DND-41 (cell line): ENCODE data around the gene NBEAL2.
"Not testable (repeated sequence)": the region's sequence is repeated elsewhere in the genome, so short reads cannot be mapped to it uniquely, and the experiment has no call there.

Source experiments
- ATAC-seq: fragments of 200-7000 bp; cut with Tn5 transposase; 3 replicates; pipeline ENCODE4 v1.9.1; 2021; ENCODE audit warnings: low read depth; ENCODE audit not compliant: insufficient read depth
- DNase-seq: peaks from one replicate; pipeline ENCODE4 v3.0.0-alpha.2; 2020
- H2AFZ ChIP-seq: 2 replicates; pipeline ENCODE4 v1.6.0; 2012; ENCODE audit warnings: low read depth, low read length
- H3K27ac ChIP-seq: 2 replicates; pipeline ENCODE4 v1.5.1; 2012; ENCODE audit warnings: low read length, inconsistent platforms
- H3K27me3 ChIP-seq: fragments of 200-600 bp; sonication (generic); 2 replicates; pipeline ENCODE4 v1.6.0; 2012; ENCODE audit warnings: low read length, mild to moderate bottlenecking, inconsistent platforms; ENCODE audit not compliant: insufficient read depth, poor library complexity
- H3K36me3 ChIP-seq: 2 replicates; pipeline ENCODE4 v1.5.1; 2012; ENCODE audit warnings: low read length, inconsistent platforms; ENCODE audit not compliant: insufficient read depth
- H3K4me1 ChIP-seq: 2 replicates; pipeline ENCODE4 v1.5.1; 2012; ENCODE audit warnings: mild to moderate bottlenecking, low read length; ENCODE audit not compliant: insufficient read depth
- H3K4me2 ChIP-seq: 2 replicates; pipeline ENCODE4 v1.6.0; 2012; ENCODE audit warnings: mild to moderate bottlenecking, moderate library complexity, low read length, inconsistent platforms; ENCODE audit not compliant: insufficient read depth
- H3K4me3 ChIP-seq, 2 experiments: fragments of 200-600 bp in 1 of 2; shearing (Covaris generic) in 1 of 2; 2 replicates each; pipeline ENCODE4 v1.5.1; 2012 to 2016; ENCODE audit warnings: inconsistent platforms in 2 of 2, low read length in 2 of 2, mild to moderate bottlenecking in 2 of 2, low read depth in 1 of 2, moderate library complexity in 1 of 2
- H3K79me2 ChIP-seq: 2 replicates; pipeline ENCODE4 v1.6.0; 2012; ENCODE audit warnings: low read length, inconsistent platforms; ENCODE audit not compliant: insufficient read depth
- H3K9ac ChIP-seq: 2 replicates; pipeline ENCODE4 v1.6.0; 2012; ENCODE audit warnings: low read depth, mild to moderate bottlenecking, inconsistent platforms, low read length, moderate library complexity
- H3K9me3 ChIP-seq: 2 replicates; pipeline ENCODE4 v1.5.1; 2012; ENCODE audit warnings: low read length, moderate library complexity, mild to moderate bottlenecking, inconsistent platforms; ENCODE audit not compliant: insufficient read depth, severe bottlenecking
- H4K20me1 ChIP-seq: 2 replicates; pipeline ENCODE4 v1.6.0; 2012; ENCODE audit warnings: low read length; ENCODE audit not compliant: insufficient read depth
- EZH2 ChIP-seq: IDR thresholded peaks from 3 replicates; pipeline ENCODE4 v1.6.1; 2012; ENCODE audit warnings: borderline replicate concordance, low read depth, mild to moderate bottlenecking, moderate library complexity, low read length, inconsistent platforms; ENCODE audit not compliant: severe bottlenecking
- TF ChIP-seq, protein P1 (sequence below): IDR thresholded peaks from 2 replicates; pipeline ENCODE4 v1.5.1; 2012; ENCODE audit warnings: borderline replicate concordance, low read length, moderate library complexity, mild to moderate bottlenecking; ENCODE audit not compliant: poor library complexity, severe bottlenecking; ENCODE audit errors: extremely low read depth

NBEAL2 gene

DNA sequence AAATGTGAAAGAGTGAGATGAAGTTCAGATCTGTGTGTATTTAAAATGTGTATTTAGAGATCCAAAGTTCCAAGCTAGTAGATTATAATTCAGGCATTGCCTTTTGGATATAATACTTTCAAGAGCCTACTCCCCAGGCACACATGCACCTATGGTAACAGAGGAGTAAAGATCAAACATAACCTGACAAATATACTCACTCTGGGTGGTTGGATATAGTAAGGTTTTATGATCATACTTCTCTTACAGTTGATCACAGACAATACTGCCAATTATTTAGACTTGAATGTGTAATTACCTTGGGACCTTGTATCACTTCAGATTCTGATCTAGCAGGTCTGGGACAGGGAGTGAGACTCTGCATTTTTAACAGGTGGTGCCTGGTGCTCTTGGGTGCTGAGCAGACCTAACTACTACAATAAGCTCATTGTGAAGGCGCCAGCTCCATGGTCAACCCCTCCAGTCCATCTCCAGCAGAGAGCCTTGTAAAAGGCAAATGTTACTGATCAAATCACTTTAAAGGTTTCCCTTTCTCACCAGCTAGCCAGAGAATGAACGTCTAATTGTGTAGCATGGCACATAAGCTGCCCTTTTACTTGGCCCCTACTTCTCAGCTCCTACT is 55.5 kb downstream of the NBEAL2 start:
- H3K36me3 ChIP-seq, result peaks cover 73% of the 10 kb centered on the region
- no peak overlapping the region for H3K4me2 ChIP-seq
- DNase-seq (no peak), ATAC-seq (no peak)
- peaks cover 5% of the 10 kb centered on the region; the same call in 1 of the 2 replicates for H4K20me1 ChIP-seq
- no peak overlapping the region; the same call in 1 of the 2 replicates for H3K27ac ChIP-seq
- no peak overlapping the region for H3K9ac ChIP-seq
- peaks cover 8% of the 10 kb centered on the region; the same call in 1 of the 2 replicates for H3K79me2 ChIP-seq
- H2AFZ ChIP-seq, result no peak overlapping the region
- no peak for TF ChIP-seq EZH2
- TF ChIP-seq, protein P1, sequence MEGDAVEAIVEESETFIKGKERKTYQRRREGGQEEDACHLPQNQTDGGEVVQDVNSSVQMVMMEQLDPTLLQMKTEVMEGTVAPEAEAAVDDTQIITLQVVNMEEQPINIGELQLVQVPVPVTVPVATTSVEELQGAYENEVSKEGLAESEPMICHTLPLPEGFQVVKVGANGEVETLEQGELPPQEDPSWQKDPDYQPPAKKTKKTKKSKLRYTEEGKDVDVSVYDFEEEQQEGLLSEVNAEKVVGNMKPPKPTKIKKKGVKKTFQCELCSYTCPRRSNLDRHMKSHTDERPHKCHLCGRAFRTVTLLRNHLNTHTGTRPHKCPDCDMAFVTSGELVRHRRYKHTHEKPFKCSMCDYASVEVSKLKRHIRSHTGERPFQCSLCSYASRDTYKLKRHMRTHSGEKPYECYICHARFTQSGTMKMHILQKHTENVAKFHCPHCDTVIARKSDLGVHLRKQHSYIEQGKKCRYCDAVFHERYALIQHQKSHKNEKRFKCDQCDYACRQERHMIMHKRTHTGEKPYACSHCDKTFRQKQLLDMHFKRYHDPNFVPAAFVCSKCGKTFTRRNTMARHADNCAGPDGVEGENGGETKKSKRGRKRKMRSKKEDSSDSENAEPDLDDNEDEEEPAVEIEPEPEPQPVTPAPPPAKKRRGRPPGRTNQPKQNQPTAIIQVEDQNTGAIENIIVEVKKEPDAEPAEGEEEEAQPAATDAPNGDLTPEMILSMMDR, result no peak
- no peaks in the 10 kb centered on the region for H3K27me3 ChIP-seq
- no peak overlapping the region for H3K4me3 ChIP-seq
- H3K9me3 ChIP-seq, result no peaks in the 10 kb centered on the region
- peaks cover 13% of the 10 kb centered on the region for H3K4me1 ChIP-seq

DNA sequence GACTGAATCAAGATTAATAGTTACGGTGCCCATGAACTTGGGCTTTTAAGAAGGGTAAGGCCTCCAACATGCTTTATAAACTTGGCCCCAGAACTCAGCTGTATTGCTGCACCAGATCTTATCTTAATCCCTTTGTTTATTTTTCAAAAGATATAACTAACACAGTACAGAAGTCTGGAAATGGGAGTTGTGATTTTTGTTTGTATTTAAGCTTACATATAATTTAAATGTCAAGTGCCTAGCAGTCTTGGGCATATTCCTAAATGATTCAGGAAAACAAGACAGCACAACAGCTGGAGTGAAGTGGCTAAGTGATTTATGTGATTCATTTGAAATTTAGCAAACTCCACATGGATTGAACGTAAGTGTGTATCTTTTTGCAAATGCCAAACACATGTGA is 56.2 kb downstream of the NBEAL2 start:
- DNase-seq (no peak), ATAC-seq (no peak)
- H2AFZ ChIP-seq, result no peak overlapping the region
- no peak for TF ChIP-seq EZH2
- TF ChIP-seq, protein P1, result no peak
- H3K27ac ChIP-seq, result peak overlapping the region; percentile 19; the same call in 1 of the 2 replicates
- no peaks in the 10 kb centered on the region for H3K27me3 ChIP-seq
- peaks cover 13% of the 10 kb centered on the region for H3K4me1 ChIP-seq
- no peak overlapping the region for H3K4me2 ChIP-seq
- no peaks in the 10 kb centered on the region for H3K9me3 ChIP-seq
- H3K9ac ChIP-seq, result no peak overlapping the region
- H3K79me2 ChIP-seq, result peaks cover 7% of the 10 kb centered on the region; the same call in 1 of the 2 replicates
- H3K4me3 ChIP-seq, result no peak overlapping the region
- peaks cover 5% of the 10 kb centered on the region; the same call in 1 of the 2 replicates for H4K20me1 ChIP-seq
- peaks cover 75% of the 10 kb centered on the region for H3K36me3 ChIP-seq

DNA sequence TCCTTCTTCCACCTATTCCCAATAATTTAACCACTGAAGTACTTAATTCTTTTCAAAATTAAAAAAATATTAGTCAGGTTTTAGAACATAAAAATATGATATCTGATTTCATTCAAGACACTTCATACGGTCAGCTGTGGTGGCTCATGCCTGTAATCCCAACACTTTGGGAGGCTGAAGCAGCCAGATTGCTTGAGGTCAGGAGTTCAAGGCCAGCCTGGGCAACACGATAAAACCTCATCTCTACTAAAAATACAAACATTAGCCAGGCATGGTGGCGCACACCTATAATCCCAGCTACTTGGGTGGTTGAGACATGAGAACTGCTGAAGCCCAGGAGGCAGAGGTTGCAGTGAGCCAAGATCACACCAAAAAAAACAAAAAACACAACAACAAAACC is 56.7 kb downstream of the NBEAL2 start:
- TF ChIP-seq EZH2, result no peak
- TF ChIP-seq, protein P1, result no peak
- H3K36me3 ChIP-seq, result peaks cover 75% of the 10 kb centered on the region
- peaks cover 5% of the 10 kb centered on the region; the same call in 1 of the 2 replicates for H4K20me1 ChIP-seq
- no peak overlapping the region for H3K27ac ChIP-seq
- H3K4me3 ChIP-seq, result no peak overlapping the region
- no peaks in the 10 kb centered on the region for H3K27me3 ChIP-seq
- H3K4me2 ChIP-seq, result no peak overlapping the region
- peaks cover 5% of the 10 kb centered on the region; the same call in 1 of the 2 replicates for H3K79me2 ChIP-seq
- DNase-seq (no peak), ATAC-seq (no peak)
- H3K9ac ChIP-seq, result no peak overlapping the region
- H3K4me1 ChIP-seq, result peaks cover 13% of the 10 kb centered on the region
- H2AFZ ChIP-seq, result no peak overlapping the region
- no peaks in the 10 kb centered on the region for H3K9me3 ChIP-seq

DNA sequence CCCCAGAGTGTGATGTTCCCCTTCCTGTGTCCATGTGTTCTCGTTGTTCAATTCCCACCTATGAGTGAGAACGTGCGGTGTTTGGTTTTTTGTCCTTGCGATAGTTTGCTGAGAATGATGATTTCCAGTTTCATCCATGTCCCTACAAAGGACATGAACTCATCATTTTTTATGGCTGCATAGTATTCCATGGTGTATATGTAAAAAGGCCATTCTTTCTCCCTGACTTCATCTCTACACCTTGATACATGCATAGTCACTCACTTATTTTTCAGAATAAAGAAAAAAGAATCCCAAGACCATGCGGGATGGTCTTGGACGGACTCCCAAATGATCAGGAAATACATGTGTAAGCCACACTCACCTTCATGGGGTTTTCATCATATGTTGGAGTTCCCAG is 57.8 kb downstream of the NBEAL2 start:
- H2AFZ ChIP-seq, DNase-seq, H4K20me1 ChIP-seq, H3K27me3 ChIP-seq, H3K4me3 ChIP-seq, H3K79me2 ChIP-seq, H3K9me3 ChIP-seq, H3K4me2 ChIP-seq, H3K9ac ChIP-seq, ATAC-seq: not testable (repeated sequence)
- peaks cover 82% of the 10 kb centered on the region for H3K36me3 ChIP-seq
- peaks cover 13% of the 10 kb centered on the region for H3K4me1 ChIP-seq
- H3K27ac ChIP-seq, result peak overlapping the region; percentile 62
